ENCODE results near the gene GDF15.
A peak's percentile ranks its signal among the peaks of the same experiment; 100 is the strongest.
"Not testable (repeated sequence)": the region's sequence is repeated elsewhere in the genome, so short reads cannot be mapped to it uniquely, and the experiment has no call there.

The GDF15 gene

DNA sequence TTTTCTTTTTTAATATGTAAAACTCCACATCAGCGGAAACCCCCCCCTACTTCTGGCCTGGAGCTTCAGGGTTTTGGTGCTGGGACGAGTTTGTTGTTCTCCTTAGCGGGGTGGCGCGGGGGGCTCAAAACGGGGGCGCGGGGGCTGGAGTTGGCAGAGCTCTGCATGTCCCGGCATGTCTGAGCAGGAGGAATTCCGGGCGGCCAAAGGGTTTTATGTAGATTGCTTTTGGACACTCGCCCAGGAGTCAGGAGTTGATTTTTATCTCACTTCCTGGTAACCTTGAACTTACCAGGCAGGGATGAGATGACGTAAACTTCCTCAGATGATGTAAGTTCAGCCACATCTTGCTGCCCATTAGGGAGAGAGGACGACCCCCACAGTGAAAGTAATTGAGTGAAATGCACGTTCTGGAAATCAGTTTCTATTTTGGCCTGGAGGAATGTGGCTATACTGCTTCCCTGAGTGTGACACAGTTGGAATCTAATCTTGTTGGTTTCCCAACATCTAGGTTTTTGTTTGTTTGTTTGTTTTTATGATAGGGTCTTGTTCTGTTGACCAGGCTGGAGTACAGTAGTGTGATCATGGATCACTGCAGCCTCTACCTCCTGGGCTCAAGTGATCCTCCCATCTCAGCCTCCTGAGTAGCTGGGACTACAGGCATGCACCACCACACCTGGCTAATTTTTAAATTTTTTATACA lies 21.0 kb upstream of the GDF15 start:
- peak; percentile 75 for DNase-seq

DNA sequence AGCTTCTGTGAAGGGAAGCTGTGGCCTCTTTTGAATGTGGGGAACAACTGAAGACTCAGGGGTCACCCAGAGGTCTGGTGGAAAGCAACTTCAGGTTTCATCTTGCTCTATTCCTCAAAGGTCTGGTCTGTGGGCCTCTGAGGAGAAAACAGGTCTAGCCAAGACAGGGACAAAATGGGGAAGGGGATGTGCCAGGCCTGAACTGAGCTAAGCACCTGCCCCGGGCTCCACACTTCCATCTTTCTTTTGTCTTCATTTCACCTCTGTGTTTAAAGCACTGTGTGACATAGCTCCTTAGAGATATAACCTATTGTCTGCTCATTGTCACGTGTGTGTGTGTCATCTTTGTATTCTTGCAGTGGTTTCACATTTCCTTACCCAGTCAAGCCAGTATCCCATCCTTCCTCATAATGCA lies 19.9 kb upstream of the GDF15 start:
- DNase-seq, result no peak

DNA sequence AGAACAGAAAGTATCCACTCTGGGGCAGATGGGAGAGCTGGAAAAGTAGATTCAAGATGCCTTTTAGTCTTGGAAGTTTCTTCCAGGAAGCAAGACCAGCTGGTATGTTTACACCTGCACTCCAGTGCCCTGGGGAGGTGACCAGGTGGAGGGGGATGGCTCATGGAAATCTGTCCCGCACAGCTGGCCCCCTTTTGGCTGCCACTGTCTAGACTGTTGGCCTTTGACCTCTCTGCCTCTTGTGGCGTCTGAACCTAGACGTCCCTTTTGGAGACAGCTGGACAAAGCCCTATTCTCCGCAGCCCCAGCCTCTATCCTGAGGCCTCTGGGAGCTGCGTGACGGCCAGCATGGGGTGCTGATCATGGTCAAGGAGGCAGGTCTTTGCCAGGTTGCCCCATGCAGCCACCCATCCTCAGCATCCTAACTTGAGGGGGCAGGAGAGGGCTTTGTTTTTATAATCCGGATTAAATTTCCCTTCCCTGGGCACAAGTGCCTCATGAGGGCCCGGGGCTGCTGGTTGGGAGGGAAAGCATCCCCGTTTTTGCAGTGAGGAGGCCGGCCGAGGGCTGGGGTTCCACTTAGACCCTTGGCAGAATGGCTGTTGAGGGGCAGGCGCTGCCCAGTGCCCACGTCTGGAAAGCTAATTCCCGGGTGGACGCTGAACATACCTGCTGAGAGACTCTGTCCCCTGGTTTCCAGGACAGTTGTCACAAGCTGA lies 17.3 kb upstream of the GDF15 start:
- DNase-seq, result no peak

DNA sequence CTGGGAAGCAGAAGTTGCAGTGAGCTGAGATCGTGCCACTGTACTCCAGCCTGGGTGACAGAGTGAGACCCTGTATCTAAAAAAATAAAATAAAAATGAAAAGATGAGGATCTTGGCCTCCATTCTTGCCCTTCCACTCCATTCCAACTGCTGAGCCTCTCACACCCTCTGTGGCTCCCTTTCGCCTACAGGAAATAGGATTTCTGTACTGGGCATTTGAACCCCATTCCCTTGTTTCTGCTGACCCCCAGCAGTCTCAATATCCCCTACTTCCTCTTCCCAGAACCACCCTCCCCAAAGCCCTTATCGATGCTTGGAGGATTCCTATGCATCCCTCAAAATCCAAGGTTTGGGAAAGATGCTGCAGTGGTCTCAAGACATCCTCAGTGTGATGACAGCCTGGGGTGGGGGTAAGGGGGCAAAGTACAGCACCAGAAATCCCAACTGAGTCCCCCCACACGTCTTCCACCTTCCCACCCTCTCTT lies 12.5 kb upstream of the GDF15 start:
- DNase-seq, result no peak

DNA sequence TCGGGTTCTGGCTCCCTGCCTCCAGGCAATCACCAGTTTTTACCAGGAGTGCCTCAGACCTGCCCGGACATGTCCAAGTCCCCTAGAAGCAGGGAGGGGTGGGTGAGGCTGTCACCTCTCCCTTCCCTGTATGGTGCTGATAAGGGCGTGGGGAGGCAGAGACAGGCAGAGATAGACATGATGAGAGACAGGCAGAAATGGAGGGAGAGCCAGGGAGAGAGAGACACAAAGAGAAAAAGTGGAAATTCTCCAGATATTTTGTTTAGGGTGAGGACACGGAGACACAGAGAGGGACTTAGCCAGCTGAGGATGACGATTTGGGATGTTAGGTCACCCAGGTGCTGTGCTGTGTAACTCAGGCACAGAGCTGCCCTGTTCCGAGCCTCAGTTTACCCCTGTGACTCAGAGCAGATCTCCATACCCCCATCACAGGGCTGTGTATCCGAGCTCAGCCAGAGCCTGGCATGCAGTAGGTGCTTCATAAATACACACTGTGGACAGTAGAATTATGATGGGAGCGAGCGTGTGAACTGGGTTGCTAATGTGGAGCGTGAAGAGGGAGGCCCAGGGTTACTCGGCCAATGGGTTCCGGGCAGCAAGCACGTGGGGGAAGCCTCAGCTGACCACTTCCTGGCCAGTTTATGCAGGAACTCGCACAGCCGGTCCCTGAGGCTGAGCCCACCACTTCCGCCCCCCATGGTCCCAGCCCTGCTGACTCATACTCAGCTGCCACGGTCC lies 11.9 kb upstream of the GDF15 start:
- no peak for DNase-seq

DNA sequence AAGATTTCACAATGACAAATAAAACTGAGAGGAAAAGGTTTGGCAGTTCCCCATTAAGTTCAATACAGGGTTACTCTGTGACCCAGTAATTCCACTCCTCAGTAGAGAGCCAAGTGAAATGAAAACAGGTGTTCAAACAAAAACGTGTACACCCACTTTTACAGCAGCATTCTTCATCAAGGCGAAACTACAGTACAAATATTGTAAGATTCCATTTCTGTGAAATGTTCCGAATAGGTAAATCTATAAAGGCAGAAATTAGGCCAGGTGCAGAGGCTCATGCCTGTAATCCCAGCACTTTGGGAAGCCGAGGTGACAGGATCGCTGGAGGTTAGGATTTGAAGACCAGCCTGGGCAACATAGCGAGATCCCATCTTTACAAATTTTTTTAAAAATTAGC lies 8.9 kb upstream of the GDF15 start:
- DNase-seq, result no peak

DNA sequence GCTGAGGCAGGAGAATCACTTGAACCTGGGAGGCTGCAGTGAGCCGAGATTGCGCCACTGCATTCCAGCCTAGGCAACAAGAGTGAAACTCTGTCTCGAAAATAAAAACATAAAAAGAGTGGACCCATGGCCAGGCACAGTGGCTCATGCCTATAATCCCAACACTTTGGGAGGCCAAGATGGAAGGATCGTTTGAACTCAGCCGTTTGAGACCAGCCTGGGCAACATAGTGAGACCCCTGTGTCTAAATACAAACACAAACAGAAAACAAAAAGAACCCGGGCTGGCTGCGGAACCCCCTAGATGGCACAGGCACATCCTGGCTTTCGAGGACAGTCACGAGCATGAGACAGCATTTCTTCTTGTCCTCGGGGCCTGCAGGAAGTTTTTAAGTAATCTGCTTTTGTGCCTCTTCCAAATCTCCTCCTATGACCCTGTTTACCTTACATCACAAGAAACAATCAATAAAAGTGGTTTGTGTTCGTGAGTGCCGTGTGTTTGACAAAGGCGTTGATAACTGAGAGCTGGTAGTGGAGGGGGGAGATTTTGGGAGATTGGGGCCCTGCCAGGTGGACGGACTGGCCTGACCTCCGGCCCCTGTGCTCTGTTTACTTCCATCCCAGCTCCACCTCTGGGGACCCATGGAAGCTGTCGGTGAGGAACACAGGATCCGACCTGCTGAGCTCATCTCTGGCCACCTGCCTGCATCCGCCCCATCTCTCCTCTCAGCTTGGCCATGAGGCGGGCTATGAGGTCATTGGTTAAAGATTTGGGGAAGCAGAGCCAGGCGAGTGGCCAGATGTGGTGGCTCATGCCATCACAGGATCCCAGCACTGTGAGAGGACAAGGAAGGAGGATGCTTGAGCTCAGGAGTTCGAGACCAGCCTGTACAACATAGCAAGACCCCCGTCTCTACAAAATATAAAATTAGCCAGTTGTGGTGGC lies 5.9 kb upstream of the GDF15 start:
- DNase-seq, result no peak

DNA sequence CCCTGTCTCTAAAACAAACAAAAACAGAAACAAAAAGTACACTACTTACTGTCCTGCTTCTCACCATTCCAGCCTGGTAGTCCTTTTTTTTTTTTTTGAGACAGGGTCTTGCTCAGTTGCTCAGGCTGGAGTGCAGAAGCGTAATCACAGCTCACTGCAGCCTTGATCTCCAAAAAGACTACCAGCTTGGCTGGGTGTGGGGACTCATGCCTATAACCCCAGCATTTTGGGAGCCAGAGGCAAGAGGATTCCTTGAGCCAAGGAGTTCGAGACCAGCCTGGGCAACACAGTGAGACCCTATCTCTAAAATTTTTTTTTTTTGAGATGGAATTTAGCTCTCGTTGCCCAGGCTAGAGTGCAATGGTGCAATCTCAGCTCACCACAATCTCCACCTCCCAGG lies 5.1 kb upstream of the GDF15 start:
- no peak for DNase-seq

DNA sequence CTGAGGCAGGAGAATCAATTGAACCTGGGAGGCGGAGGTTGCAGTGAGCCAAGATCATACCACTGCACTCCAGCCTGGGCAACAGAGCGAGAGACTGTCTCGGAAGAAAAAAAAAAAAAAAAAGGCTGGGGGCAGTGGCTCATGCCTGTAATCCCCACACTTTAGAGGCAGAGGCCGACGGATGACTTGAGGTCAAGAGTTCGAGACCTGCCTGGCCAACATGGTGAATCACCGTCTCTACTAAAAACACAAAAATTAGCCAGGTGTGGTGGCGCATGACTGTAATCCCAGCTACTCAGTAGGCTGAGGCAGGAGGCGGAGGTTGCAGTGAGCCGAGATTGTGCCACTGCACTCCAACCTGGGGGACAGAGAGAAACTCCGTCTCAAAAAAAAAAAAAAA lies 2.3 kb upstream of the GDF15 start:
- not testable (repeated sequence) for DNase-seq

DNA sequence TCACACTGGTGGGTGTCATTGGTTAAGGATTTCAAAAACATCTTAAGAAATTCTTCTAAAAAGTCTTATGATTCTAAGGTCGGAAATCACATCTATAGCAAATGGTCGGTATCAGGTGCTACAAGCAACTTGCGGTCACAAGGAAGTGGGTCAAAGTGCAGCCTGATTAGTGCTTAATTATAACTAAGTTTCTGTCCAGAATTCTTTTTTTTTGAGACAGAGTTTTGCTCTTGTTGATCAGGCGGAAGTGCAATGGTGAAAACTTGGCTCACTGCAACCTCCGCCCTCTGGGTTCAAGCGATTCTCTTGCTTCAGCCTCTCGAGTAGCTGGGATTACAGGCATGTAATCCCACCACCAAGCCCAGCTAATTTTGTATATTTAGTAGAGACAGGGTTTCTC lies 1.2 kb upstream of the GDF15 start:
- no peak for DNase-seq

DNA sequence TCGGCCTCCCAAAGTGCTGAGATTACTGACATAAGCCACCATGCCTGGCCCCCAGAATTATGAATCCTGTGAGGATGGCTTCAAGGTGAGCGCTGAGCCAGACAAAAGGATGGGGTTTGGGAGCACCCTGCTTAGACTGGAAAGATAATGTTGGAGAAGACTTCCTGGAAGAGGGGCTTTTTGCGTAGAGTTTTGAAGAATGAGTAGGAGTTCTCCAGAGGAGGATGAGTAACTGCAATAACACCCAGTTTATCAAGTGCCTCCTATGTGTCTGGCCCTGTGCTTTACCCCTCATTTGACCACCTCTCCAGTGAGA lies 641 bp upstream of the GDF15 start:
- DNase-seq, result no peak

DNA sequence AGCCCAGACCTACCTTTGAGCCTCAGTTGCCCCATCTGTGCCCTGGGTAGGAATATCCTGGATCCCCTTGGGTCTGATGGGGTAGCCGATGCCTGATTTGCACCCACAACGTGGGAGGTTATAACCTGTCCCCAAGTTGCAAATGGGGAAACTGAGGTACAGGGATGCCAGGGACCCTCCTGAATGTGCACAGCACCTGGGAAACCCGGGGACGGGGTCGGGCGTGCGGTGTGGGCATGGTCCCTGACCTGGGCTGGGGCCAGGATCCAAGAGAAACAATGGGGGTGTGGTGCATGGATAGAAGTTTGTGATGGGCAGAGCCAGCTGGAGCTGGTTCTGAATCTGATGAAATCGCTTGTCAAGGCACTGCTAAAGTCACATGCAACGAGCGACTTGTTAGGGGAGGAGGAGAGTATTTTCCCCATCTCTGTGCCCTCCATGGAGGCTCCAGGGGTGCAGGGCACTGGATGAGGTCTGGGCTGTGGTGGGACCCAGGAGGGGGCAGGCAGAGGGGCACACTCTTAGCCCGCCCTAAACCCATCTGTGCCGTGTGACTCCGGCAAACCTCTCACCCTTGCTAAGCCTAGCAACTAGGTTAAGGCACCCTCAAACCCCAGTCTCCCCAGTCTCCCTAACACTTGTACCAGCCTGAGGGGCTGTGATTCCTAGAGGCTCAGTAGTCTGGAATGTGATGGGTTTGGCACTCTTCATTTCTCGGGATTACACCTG lies 749 bp downstream of the GDF15 start:
- no peak for DNase-seq

DNA sequence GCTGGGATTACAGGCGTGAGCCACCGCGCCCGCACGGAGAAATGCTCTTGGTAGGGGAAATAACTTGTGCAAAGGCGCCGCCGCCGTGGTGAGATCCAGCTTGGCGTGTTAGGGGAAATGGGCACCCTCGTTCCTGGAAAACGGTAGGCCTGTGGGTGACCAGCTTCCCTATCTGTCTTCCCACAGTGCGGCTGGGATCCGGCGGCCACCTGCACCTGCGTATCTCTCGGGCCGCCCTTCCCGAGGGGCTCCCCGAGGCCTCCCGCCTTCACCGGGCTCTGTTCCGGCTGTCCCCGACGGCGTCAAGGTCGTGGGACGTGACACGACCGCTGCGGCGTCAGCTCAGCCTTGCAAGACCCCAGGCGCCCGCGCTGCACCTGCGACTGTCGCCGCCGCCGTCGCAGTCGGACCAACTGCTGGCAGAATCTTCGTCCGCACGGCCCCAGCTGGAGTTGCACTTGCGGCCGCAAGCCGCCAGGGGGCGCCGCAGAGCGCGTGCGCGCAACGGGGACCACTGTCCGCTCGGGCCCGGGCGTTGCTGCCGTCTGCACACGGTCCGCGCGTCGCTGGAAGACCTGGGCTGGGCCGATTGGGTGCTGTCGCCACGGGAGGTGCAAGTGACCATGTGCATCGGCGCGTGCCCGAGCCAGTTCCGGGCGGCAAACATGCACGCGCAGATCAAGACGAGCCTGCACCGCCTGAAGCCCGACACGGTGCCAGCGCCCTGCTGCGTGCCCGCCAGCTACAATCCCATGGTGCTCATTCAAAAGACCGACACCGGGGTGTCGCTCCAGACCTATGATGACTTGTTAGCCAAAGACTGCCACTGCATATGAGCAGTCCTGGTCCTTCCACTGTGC lies 2.4 kb downstream of the GDF15 start:
- no peak for DNase-seq

DNA sequence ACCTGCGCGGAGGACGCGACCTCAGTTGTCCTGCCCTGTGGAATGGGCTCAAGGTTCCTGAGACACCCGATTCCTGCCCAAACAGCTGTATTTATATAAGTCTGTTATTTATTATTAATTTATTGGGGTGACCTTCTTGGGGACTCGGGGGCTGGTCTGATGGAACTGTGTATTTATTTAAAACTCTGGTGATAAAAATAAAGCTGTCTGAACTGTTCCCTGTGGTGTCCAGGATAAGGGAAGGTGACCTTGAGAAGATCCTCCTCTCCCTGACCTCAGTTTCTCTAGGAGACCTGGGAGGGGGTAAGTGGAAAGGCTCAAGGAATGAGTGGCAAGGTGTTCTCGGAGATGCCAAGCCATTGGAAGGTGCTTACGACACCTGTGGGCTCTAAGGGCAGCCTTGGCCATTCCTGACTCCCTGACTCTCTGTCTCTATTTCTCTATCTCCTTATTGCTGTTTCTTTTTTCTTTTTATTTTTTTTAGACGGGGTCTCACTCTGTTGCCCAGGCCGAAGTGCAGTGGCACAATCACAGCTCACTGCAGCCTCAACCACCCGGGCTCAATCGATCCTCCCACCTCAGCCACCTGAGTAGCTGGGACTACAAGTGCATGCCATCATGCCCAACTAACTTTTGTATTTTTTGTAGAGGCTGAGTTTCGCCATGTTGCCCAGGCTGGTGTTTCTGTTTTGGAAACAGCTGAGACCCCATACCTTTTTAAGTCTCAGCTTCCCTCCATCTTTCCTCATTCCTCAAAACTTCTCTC lies 3.2 kb downstream of the GDF15 start:
- no peak for DNase-seq

DNA sequence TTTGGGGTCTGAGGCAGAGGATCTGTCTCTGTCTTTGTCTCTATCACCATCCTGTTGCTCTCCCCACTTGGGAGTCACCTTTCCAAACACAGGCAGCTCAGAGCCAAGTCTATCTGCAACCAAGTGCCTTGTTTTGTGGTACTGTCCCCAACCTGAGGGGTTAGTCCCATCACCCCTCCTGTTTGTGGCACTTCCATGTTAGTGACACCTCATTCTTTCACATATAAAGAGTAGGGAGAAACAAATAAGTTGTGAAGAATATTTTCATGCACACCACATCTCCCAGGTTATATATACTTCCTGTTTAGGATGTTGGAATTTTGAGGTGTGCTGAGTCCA lies 3.7 kb downstream of the GDF15 start:
- DNase-seq, result no peak

DNA sequence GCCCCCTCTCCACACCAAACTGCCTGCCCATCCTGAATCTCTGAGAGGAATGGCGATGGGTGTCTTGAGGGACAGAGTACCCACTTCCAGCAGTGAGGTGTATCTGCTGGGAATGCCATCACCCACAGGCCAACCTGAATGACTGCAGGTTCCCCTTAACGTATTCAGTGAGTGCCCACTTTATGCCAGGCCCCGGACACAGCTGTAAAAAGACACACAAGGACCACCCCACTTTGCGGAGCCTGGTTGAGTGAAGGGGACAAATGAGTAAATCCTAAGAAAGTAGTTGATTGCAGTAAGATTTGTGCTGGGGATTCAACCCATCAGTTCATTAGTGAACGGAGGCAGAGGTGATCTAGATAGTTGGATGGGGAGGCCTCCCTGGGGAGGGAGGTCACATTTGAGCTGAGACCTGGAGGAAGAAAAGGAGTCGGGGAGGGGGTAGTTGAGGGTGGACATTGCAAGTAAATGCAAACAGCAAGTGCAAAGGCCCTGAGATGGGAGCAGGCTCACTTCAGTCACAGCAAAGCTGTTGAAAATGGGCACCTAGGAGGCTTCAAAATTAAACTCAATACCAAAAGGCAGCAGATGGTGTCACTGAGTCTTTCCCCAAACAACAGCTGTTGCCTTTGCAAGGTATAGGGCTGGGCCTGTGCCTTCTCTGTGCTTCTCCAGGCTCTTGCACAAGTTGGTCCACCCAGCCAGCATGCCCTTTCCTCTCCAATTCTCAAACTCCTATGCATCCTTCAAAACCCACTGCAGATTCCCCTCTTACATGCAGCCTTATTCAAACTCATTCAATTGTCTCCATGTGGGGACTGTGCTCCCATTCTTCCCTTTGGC lies 4.3 kb downstream of the GDF15 start:
- peak; percentile 78 for DNase-seq

DNA sequence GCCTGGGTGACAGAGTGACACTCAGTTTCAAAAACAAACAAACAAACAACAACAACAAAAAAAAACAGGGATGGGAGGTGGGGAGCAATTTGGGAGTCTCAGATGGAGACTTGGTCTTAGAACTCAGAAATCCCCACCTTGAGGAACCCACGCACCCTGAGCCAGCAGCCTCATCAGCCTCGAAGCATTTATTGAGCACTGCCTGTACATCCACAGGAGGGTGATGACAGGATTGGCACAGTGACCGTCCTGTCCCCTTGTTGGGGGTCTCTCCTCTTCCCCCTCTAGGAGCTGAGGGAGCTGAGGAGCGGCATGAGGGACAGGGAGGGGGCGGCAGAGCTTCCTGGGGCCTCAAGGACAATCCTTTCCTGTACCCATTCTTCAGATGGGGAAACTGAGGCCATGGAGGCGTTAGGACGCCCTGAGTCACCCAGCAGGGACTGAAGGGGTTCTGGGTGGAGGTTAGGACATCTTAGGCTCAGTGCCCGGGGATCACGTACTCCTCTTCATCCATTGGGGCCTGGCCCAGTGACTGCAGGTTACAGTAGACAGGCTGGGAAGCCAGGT lies 5.6 kb downstream of the GDF15 start:
- DNase-seq, result no peak

DNA sequence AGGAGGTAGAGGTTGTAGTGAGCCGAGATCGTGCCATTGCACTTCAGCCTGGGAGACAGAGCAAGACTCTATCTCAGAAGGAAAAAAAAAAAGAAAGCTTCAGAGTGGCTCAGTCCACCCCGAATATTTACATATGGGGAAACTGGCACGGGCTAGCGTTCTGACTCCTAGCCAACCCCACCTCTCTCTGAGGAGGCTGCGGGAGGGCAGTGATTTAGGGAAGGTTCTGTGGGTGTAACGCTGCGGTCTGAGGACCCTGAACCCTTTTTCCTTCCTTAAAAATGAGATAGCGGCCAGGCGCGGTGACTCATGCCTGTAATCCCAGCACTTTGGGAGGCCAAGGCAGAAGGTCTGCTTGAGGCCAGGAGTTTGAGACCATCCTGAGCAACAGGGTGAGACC lies 6.5 kb downstream of the GDF15 start:
- no peak for DNase-seq

DNA sequence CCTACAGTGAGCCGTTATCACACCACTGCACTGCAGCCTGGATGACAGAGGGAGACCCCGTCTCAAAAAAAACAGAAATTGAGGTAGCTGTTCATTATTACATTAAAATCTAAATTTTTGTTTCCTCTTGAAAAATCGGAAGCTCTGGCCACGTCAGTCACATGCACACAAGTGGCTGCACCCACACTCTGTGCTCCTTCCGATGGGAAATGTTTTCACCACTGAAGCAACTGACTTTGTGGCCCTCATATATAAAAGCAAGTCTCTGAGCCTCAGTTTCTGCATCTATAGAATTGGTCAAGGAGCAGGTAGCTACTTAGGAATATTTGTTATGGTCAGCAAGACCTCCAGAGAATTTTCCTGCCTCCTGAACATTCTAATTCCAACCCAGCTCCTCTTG lies 7.0 kb downstream of the GDF15 start:
- DNase-seq, result no peak

Data from DMS 273 treated with DMSO at 0.1 percent for 48 hours (cell line).